GM23248 (cell line): Measurements from ENCODE around the gene STAM. TPM values are rescaled to one million over a fixed set of nuclear protein-coding genes. Genes with fewer than 3 reads are reported as not detected.
"Not testable (repeated sequence)": the region's sequence is repeated elsewhere in the genome, so short reads cannot be mapped to it uniquely, and the experiment has no call there.

Experiments used
- DNase-seq: peaks from one replicate; pipeline ENCODE4 v3.0.0-alpha.2; 2015
- H2AFZ ChIP-seq: fragments of 200-600 bp; sonication (generic); 2 replicates; pipeline ENCODE4 v1.6.1; 2016; ENCODE audit warnings: antibody characterized with exemption
- H3F3A ChIP-seq: fragments of 200-600 bp; sonication (generic); 2 replicates; pipeline ENCODE4 v1.6.1; 2016; ENCODE audit warnings: mild to moderate bottlenecking, antibody characterized with exemption, mixed run types; ENCODE audit not compliant: insufficient read depth
- H3K27ac ChIP-seq: fragments of 200-600 bp; sonication (generic); 2 replicates; pipeline ENCODE4 v1.5.1; 2016; ENCODE audit warnings: mild to moderate bottlenecking
- H3K27me3 ChIP-seq: fragments of 200-600 bp; sonication (generic); replicated peaks from 2 replicates; pipeline ENCODE4 v1.6.1; 2016; ENCODE audit warnings: mild to moderate bottlenecking; ENCODE audit not compliant: insufficient read depth
- H3K36me3 ChIP-seq: fragments of 200-600 bp; sonication (generic); 2 replicates; pipeline ENCODE4 v1.6.1; 2016; ENCODE audit warnings: low read depth, mild to moderate bottlenecking
- H3K4me1 ChIP-seq: fragments of 200-600 bp; sonication (generic); 2 replicates; pipeline ENCODE4 v1.6.1; 2016; ENCODE audit warnings: mild to moderate bottlenecking; ENCODE audit not compliant: insufficient read depth
- H3K4me2 ChIP-seq: fragments of 200-600 bp; sonication (generic); one replicate; pipeline ENCODE4 v1.6.1; 2016; ENCODE audit warnings: mild to moderate bottlenecking; ENCODE audit not compliant: unreplicated experiment
- H3K4me3 ChIP-seq: fragments of 200-600 bp; sonication (generic); 2 replicates; pipeline ENCODE4 v1.5.1; 2016; ENCODE audit warnings: mild to moderate bottlenecking
- H3K79me2 ChIP-seq: fragments of 200-600 bp; sonication (generic); 2 replicates; pipeline ENCODE4 v1.6.1; 2016; ENCODE audit warnings: mild to moderate bottlenecking; ENCODE audit not compliant: insufficient read depth
- H3K9ac ChIP-seq: fragments of 200-600 bp; sonication (generic); 2 replicates; pipeline ENCODE4 v1.6.1; 2016; ENCODE audit warnings: mild to moderate bottlenecking
- H3K9me2 ChIP-seq: fragments of 200-600 bp; sonication (generic); 2 replicates; pipeline ENCODE4 v1.6.1; 2016; ENCODE audit warnings: mixed run types, mild to moderate bottlenecking, moderate library complexity; ENCODE audit not compliant: insufficient read depth
- H3K9me3 ChIP-seq: fragments of 200-600 bp; sonication (generic); one replicate; pipeline ENCODE4 v1.6.1; 2017; ENCODE audit warnings: low read depth
- H4K20me1 ChIP-seq: fragments of 200-600 bp; sonication (generic); 2 replicates; pipeline ENCODE4 v1.6.0; 2016; ENCODE audit not compliant: insufficient read depth
- EZH2 ChIP-seq: fragments of 200-600 bp; sonication (generic); IDR thresholded peaks from 2 replicates; pipeline ENCODE4 v1.6.1; 2018; ENCODE audit warnings: antibody characterized with exemption, mild to moderate bottlenecking; ENCODE audit not compliant: insufficient read depth, poor library complexity, severe bottlenecking
- EZH2phosphoT487 ChIP-seq: fragments of 200-600 bp; sonication (generic); IDR thresholded peaks from 2 replicates; pipeline ENCODE4 v1.6.1; 2018; ENCODE audit warnings: antibody characterized with exemption, moderate library complexity, mild to moderate bottlenecking, low read depth; ENCODE audit not compliant: insufficient read depth
- WGBS, 2 experiments: methylation state at CpG; one replicate each; pipeline ENCODE4 v1.1.6; 2015 to 2017; ENCODE audit warnings: low lambda C conversion rate in 2 of 2, low coverage in 1 of 2; ENCODE audit errors: missing lambda C conversion rate in 2 of 2; 5-methylcytosine and 5-hydroxymethylcytosine counted together
- in situ Hi-C: fragments of 300-500 bp; cut with MboI; formaldehyde crosslinking; loops from 2 replicates; pipeline ENCODE4 v1.15.0; 2020
- polyA plus RNA-seq: library from polyadenylated mRNA; unstranded; fragments of >200 nt; fragmentation: Nextera tagmentation; extraction: Ambion mirVana; gene quantifications from 2 replicates; pipeline ENCODE4 v1.2.1, GENCODE V29; 2016
- total RNA-seq: library from RNA; depleted of rRNA; stranded (reverse); fragments of >200 nt; shearing (Covaris generic); gene quantifications from 2 replicates; pipeline ENCODE4 v1.2.3, GENCODE V29; 2014

The STAM gene
- total and polyA plus RNA-seq, 2 experiments from 2014 or later: 25.2 to 29.2 TPM

GRCh38 chr10:17713758-17714157 is 69.8 kb downstream of the STAM start:
- Histone ChIP-seq H3K9me2 (no peaks in the 10 kb centered on the region), H4K20me1 (no peaks in the 10 kb centered on the region), H3K27me3 (no peaks in the 10 kb centered on the region), H3F3A (no peaks in the 10 kb centered on the region), H3K4me3 (no peak overlapping the region), H3K9ac (no peak overlapping the region), H3K9me3 (no peaks in the 10 kb centered on the region), H3K4me2 (no peak overlapping the region), H3K79me2 (peaks cover 4% of the 10 kb centered on the region; the same call in 1 of the 2 replicates), H3K36me3 (peaks cover 68% of the 10 kb centered on the region), H3K27ac (no peak overlapping the region), H2AFZ (no peak overlapping the region), H3K4me1 (no peaks in the 10 kb centered on the region)
- WGBS, 2 experiments: 86 to 90% methylated on average over 10 of the region's 10 CpGs
- no peak for DNase-seq
- TF ChIP-seq EZH2: no peak
- in situ Hi-C loops: no loop called here

DNA sequence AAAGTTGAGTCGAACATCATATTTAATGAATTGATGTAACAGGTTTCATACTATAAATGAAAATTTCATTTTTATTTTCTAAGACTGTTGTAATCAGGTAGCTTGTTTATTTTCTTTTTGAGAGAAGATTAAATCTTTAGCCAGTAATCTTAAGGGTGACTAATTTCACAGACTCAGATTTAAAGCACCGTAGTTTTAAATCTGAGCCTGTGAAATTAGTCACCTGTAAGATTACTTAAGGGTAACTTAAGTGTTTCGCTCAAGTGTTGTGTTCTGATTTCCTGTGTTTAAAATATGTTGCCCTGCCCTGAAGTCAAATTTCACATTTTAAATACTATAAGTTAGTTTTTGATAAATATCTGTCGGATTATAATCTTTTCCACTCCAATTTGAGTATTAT is 72.2 kb downstream of the STAM start:
- Histone ChIP-seq H3K4me1 (no peaks in the 10 kb centered on the region), H3F3A (no peaks in the 10 kb centered on the region), H3K9me2 (no peaks in the 10 kb centered on the region), H3K27me3 (no peaks in the 10 kb centered on the region), H3K9me3 (no peaks in the 10 kb centered on the region), H2AFZ (no peak overlapping the region), H3K27ac (no peak overlapping the region), H3K9ac (no peak overlapping the region), H3K79me2 (peaks cover under 1% of the 10 kb centered on the region; the same call in 1 of the 2 replicates), H3K36me3 (peaks cover 51% of the 10 kb centered on the region), H3K4me3 (no peak overlapping the region), H3K4me2 (no peak overlapping the region), H4K20me1 (no peaks in the 10 kb centered on the region)
- no peak for DNase-seq
- 95 to 98% methylated on average over 4 of the region's 4 CpGs for WGBS, 2 experiments
- in situ Hi-C loops: no loop called here
- TF ChIP-seq EZH2phosphoT487: no peak
- no peak for TF ChIP-seq EZH2

GRCh38 chr10:17722317-17723014 is 78.5 kb downstream of the STAM start:
- H3K27me3 ChIP-seq, H3K36me3 ChIP-seq, DNase-seq, H3K4me2 ChIP-seq, H4K20me1 ChIP-seq, H2AFZ ChIP-seq, H3K4me1 ChIP-seq, in situ Hi-C loops, H3F3A ChIP-seq, H3K4me3 ChIP-seq, H3K27ac ChIP-seq, H3K9me2 ChIP-seq, H3K9me3 ChIP-seq, H3K79me2 ChIP-seq, H3K9ac ChIP-seq: not testable (repeated sequence)
- WGBS, 2 experiments: 95 to 96% methylated on average over 21 to 24 of the region's 25 CpGs

- Histone ChIP-seq H3K27me3 (no peaks in the 10 kb centered on the region), H4K20me1 (no peaks in the 10 kb centered on the region), H3K4me3 (no peak overlapping the region), H2AFZ (no peak overlapping the region), H3K9me3 (no peaks in the 10 kb centered on the region), H3K36me3 (no peaks in the 10 kb centered on the region; the same call in 1 of the 2 replicates), H3K9me2 (no peaks in the 10 kb centered on the region), H3K4me2 (no peak overlapping the region), H3F3A (no peaks in the 10 kb centered on the region), H3K4me1 (no peaks in the 10 kb centered on the region), H3K79me2 (no peaks in the 10 kb centered on the region), H3K9ac (no peak overlapping the region), H3K27ac (no peak overlapping the region)
- no peak for DNase-seq
- TF ChIP-seq EZH2phosphoT487 (no peak), EZH2 (no peak)
- in situ Hi-C loops: no loop called here
- WGBS, 2 experiments: 85 to 91% methylated on average over 7 of the region's 7 CpGs
Measured at GRCh38 chr10:17725703-17726102, 81.8 kb downstream of the STAM start.

DNA sequence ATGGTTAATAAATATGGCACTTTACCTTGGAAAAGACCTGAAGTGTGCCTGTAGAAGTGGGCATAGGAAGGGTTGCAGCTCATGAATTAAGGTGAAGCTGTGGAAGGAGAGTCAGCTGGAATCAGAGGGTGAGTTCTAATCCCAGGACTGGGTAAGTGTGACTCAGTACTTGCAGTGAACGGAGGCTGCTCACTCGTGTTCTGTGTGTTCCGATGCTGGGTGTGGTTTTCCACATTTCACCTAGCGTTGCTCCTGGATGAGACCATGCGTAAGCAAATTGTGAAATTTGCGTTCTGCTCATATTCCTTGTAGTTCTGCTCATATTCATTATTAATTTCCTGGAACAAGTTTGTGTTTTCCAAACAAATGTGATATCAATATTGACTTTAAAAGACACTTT is 85.7 kb downstream of the STAM start:
- in situ Hi-C loops: loop anchor here (10.0 kb wide), 1 partner anchor 125 kb away; no protein-coding TSS in a partner anchor
- no peaks in the 10 kb centered on the region for H3K36me3 ChIP-seq
- no peak for TF ChIP-seq EZH2phosphoT487
- TF ChIP-seq EZH2: no peak
- H3K4me1 ChIP-seq: no peaks in the 10 kb centered on the region
- no peak overlapping the region for H3K4me3 ChIP-seq
- H3K9me2 ChIP-seq: no peaks in the 10 kb centered on the region
- no peaks in the 10 kb centered on the region for H3F3A ChIP-seq
- no peak overlapping the region for H2AFZ ChIP-seq
- peak; percentile 44 for DNase-seq
- H4K20me1 ChIP-seq: no peaks in the 10 kb centered on the region
- no peaks in the 10 kb centered on the region for H3K27me3 ChIP-seq
- no peak overlapping the region for H3K9ac ChIP-seq
- no peak overlapping the region for H3K4me2 ChIP-seq
- no peaks in the 10 kb centered on the region for H3K9me3 ChIP-seq
- H3K79me2 ChIP-seq: no peaks in the 10 kb centered on the region
- 55 to 62% methylated on average over 6 of the region's 6 CpGs for WGBS, 2 experiments
- H3K27ac ChIP-seq: no peak overlapping the region
